Amygdala (tissue), 56 donors: ENCODE results near the gene ARSK.
"Not testable (repeated sequence)": the region's sequence is repeated elsewhere in the genome, so short reads cannot be mapped to it uniquely, and the experiment has no call there.

Source experiments
- DNase-seq, 56 donors: peaks; one replicate each; lab custom pipeline; 2025; lab: John Stamatoyannopoulos, UW

ARSK gene

GRCh38 chr5:95620870-95621838 lies 66.3 kb downstream of the ARSK start:
- DNase-seq, result peak in 13 of 56 donors; percentile 3 to 36 (median 9)

- DNase-seq, result no peak
These were observed 67.1 kb downstream of the ARSK start for GRCh38 chr5:95621839-95622629.

DNA sequence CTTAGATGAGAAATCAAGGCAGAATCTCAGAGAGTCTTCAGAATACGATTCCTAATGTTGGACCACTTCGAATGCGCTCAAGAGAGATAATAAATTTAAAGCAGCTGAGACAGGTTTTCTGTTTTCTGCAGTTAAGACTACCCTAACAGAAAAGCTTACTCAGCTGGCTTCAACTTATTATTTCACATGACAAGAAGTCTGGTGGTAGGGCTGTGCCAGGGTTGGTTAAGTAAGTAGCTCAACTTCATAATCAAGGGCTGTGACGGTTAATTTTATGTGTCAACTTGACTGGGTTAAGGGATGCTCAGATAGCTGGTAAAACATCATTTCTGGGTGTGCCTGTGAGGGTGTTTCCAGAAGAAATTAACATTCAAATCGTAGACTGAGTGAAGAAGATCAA lies 68.8 kb downstream of the ARSK start:
- DNase-seq, result no peak

DNA sequence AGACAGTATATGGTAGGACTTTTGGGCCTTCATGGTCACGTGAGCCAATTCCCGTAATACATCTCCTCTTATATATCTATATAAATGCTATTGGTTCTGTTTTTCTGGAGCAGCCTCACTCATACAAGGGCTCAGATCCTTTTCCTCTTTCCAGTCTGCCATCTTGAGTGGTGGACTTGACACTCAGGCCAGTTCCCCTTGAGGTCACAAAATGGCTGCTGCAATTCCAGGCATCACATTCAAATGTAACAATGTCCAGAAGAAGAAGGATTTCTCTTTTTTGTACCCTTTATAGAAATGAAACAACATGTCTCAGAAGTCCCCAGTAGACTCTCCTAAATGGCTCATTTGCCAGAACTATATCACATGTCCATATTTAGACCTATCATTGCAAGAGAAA lies 69.5 kb downstream of the ARSK start:
- DNase-seq, result no peak

DNA sequence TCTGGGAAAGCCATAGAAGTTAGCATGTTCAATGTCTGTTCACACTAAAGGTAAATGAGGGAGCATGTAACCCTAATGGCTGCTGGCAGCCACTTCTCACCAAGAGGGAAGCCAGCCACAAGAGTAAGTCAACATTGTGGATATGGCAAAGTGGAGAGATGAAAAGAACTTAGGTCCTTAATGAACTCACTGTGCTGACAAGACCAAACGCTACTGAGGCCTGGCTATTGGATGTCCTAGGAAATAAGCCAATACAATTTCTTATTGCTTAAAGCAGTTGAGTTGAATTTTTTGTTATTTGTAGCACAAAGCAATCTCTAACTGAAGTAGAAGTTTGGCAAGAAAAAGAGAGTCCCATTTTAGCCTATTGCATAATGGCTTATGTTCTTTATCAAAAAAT lies 71.8 kb downstream of the ARSK start:
- no peak for DNase-seq

DNA sequence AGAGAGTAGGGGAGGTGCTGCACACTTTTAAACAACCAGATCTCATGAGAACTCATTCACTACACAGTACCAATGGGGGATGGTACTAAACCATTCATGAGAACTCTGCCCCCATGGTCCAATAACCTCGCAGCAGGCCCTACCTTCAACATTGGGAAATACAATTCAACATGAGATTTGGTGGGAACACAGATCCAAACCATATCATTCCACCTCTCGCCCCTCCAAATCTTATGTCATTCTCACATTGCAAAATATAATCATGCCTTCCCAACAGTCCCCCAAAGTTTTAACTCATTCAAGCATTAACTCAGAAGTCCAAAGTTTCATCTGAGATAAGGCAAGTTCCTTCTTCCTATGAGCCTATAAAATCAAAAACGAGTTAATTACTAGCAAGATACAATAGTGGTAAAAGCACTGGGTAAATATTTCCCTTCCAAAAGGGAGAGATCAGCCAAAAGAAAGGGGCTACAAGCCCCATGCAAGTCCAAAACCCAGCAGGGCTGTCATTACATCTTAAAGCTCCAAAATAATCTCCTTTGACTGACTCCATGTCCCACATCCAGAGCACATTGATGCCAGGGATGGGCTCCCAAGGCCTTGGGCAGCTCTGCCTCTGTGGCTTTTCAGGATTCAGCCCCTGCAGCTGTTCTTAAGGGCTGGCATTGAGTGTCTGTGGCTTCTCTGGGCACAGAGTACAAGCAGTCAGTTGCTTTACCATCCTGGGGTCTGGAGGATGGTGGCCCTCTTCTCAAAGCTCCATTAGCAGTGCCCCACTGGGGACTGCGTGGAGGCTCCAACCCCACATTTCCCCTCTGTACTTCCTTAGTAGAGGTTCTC lies 73.3 kb downstream of the ARSK start:
- no peak for DNase-seq

DNA sequence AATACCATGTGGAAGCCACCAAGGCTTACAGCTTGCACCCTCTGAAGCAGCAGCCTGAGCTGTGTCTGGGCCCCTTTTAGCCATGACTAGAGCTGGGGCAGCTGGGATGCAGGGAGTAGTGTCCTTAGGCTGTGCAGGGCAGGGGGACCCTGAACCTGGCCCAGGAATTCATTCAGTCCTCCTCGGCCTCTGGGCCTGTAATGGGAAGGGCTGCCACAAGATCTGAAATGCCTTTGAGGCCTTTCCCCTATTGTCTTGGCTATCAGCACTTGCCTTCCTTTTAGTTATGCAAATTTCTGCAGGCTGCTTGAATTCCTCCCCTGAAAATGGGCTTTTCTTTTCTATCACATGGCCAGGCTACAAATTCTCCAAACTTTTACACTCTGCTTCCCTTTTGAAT lies 74.0 kb downstream of the ARSK start:
- DNase-seq, result no peak

DNA sequence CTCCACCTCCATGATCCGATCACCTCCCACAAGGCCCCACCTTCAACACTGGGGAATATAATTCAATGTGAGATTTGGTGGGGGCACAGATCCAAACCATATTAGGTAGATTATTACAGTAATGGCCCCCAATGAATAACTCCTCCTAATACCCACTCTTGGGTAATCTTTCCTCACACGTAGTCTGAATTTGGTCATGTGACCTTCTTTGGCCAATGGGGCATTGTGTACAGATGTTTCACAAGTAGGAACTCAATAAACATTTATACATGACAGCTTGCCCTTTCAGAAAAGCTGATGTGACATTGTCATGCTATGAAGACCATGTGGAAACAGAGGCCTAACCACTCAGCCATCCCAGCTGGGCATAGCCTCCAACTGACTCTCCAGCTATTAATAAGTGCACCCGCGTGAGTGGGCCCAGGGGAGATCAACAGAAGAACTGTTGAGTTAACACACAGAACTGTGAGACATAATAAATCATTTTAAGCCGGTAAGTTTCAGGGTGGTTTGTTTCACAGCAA lies 75.6 kb downstream of the ARSK start:
- DNase-seq, result no peak

DNA sequence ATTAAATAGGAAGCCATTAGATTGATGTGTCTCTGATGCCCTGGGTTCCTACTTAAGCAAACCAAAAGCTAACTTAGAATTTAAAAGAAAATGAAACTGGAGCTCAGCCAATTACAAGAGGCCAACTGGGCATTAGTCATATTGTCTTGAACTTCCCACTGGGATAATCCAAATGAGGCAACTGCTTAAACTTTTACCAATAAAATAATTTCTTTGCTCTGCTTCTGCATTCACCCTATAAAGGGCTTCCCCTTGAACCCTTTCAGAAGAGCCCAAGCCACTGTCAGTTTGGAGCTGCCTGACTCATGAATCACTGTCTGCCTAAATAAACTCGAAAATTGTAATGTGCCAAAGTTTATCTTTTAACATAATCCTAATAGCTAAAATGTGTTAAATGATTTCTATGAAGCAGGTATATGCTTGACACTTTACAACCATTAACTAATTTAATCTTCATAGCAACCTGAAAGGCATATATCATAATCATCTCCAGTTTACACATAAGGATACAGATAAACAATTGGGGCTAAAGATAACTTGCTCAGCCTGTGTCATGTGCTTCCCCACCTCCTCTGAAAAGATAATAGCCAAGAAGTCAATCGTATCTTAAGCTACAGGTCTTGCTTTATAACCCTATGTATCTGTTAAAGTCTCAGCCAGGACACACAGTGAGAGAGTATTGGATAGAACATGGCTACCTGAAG lies 76.5 kb downstream of the ARSK start:
- DNase-seq, result no peak

DNA sequence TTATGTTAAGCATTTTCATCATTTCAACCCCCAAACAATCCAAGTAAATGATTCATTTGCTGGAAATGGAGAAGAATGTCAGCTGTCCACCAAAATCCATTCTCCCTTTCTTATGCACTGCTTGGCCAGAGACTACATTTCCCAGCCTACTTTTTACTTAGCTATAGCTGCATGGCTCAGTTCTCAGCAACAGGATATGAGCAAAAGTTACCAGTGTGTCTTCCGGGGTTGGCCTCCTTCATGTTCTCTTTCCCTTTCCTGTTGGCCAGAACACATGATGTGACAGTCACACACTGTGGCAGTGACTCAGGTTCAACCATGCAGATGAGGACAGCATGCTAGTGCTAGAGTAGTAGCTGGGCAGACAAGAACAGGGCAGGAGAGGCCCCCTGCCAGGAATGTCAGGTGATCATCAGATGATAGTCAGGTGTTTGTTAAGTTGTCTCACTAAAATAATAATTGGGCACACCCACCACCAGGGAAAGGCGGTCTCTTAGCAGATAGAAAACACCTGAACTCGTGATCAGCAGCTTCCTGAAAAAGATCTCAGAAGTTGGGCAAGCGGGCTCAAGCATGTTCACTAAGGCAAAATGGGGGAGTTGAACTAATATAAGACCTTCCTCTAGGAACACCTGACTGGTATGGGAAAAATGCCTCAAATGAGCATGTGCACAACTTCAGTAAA lies 77.2 kb downstream of the ARSK start:
- no peak for DNase-seq

- DNase-seq, result not testable (repeated sequence)
These were observed 78.0 kb downstream of the ARSK start for GRCh38 chr5:95632942-95633341.

- DNase-seq, result no peak
These were observed 78.8 kb downstream of the ARSK start for GRCh38 chr5:95633671-95634070.

DNA sequence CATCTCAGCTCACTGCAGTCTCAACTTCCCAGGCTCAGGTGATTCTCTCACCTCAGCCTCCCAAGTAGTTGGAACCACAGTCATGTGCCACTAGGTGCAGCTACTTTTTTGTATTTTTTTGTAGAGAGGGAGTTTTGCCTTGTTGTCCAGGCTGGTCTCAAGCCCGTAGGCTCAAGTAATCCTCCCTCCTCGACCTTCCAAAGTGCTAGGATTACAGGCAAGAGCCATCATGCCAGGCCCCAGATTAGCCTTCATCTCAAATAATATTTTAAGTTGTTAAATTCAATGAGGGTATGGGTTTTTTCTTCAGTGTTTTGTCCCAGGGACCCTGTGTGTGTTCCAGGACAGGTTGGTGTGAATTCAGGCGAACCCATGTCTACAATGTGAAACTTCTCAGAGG lies 79.2 kb downstream of the ARSK start:
- DNase-seq, result no peak

GRCh38 chr5:95638632-95639031 lies 83.7 kb downstream of the ARSK start:
- DNase-seq, result no peak

GRCh38 chr5:95641741-95642220 lies 86.9 kb downstream of the ARSK start:
- no peak for DNase-seq

GRCh38 chr5:95643152-95643551 lies 88.3 kb downstream of the ARSK start:
- DNase-seq, result no peak

- peak in 21 of 56 donors; percentile 1 to 55 (median 12) for DNase-seq
These were observed 89.6 kb downstream of the ARSK start for GRCh38 chr5:95644351-95645042.

- peak in 2 of 56 donors; percentile 41 to 42 for DNase-seq
These were observed 91.3 kb downstream of the ARSK start for GRCh38 chr5:95646226-95646568.
